ENCODE data around the gene USP6NL.

GRCh38 chr10:11449761-11450160 lies 161.7 kb downstream of the USP6NL start:
- TF ChIP-seq GABPA (IDR thresholded peaks at IDR 0.05; ENCODE audit: low read depth, low read length) (no peak), GABPA (CRISPR knock-in tag; IDR thresholded peaks at IDR 0.05; ENCODE audit: low read depth) (no peak), CTCF (CRISPR knock-in tag; IDR thresholded peaks at IDR 0.05) (no peak), EZH2 (conservative IDR thresholded peaks at IDR 0.05; ENCODE audit: low read depth, low read length) (no peak)

Measured in HepG2 (cell line).